H1 (cell line): ENCODE measurements around the gene PRRT1B. TPM values are rescaled to one million over a fixed set of nuclear protein-coding genes. Genes with fewer than 3 reads are reported as not detected.

ENCODE experiments used
- CBX8 ChIP-seq: fragments of 300-800, 300-1000 bp; sonication (generic); IDR thresholded peaks from 2 replicates; pipeline ENCODE4 v1.7.1; 2016; ENCODE audit warnings: low read depth, low read length, borderline replicate concordance
- EZH2 ChIP-seq: fragments of 200-600 bp; sonication (generic); IDR thresholded peaks from 2 replicates; pipeline ENCODE4 v1.7.1; 2012; ENCODE audit warnings: low read depth, mild to moderate bottlenecking, moderate library complexity, low read length, inconsistent platforms; ENCODE audit not compliant: severe bottlenecking
- JUND ChIP-seq: IDR thresholded peaks from 2 replicates; pipeline ENCODE4 v1.6.1; 2011; ENCODE audit warnings: mild to moderate bottlenecking, improper control_type of control experiment, low read length
- SP2 ChIP-seq: IDR thresholded peaks from 2 replicates; pipeline ENCODE4 v1.6.1; 2012; ENCODE audit warnings: mild to moderate bottlenecking, low read length, inconsistent platforms
- polyA plus RNA-seq, 7 experiments: library from polyadenylated mRNA; depleted of rRNA in 3 of 7; stranded (reverse) in 5 of 7; unstranded in 2 of 7; fragments of >200 nt in 5 of 7; fragments of 200-250 nt in 2 of 7; gene quantifications; 1 replicate in 5 of 7; 2 replicates in 1 of 7; 4 replicates in 1 of 7; pipeline versions ENCODE4 v1.2.1 to v1.2.3, GENCODE V29; 2011 to 2013; ENCODE audit warnings: missing spikeins in 2 of 7, mixed read lengths in 2 of 7
- total RNA-seq: library from RNA; stranded (reverse); fragmentation: NEBNext Ultra II Directional; extraction: Animal tissue kit (Norgen Biotek cat#: 25700); gene quantifications from 2 replicates; pipeline ENCODE4 v1.2.1, GENCODE V29; 2021

PRRT1B gene
- total and polyA plus RNA-seq, 2 of the 8 experiments (the other 6 are each of a cell fraction or from before 2014, with no cell fraction given) = 0.30 to 1.2 TPM

- TF ChIP-seq SP2 = no peak
- TF ChIP-seq EZH2 = no peak
- no peak for TF ChIP-seq CBX8
- TF ChIP-seq JUND = no peak
Measured at GRCh38 chr9:131567910-131568309, 22.6 kb downstream of the PRRT1B start (continued).
